ENCODE results near the gene SFMBT2.

Gene SFMBT2

GRCh38 chr10:7373039-7373438, 37.8 kb downstream of the SFMBT2 start:
- no peak overlapping the region for H2AFZ ChIP-seq (ENCODE audit: insufficient read depth, low read length, poor library complexity)
- no peak overlapping the region for H3K18ac ChIP-seq (ENCODE audit: low read length)
- H3K79me2 ChIP-seq (ENCODE audit: control insufficient read depth, insufficient read depth, low read length, poor library complexity) = no peaks in the 10 kb centered on the region
- H3K9me3 ChIP-seq (ENCODE audit: insufficient read depth, low read depth, low read length) = no peaks in the 10 kb centered on the region
- no peak overlapping the region for H3K4me2 ChIP-seq (ENCODE audit: low read length)
- H3K4me1 ChIP-seq (ENCODE audit: control insufficient read depth in 1 of 2, insufficient read depth in 2 of 2, low read length in 2 of 2) = peaks cover 2 to 4% of the 10 kb centered on the region in 2 experiments
- no CpG with 5 or more reads among the region's 6 CpGs for WGBS (ENCODE audit: extremely low coverage, insufficient coverage, insufficient read length)
- H2BK12ac ChIP-seq (ENCODE audit: low read length) = no peak overlapping the region
- H3K27me3 ChIP-seq (ENCODE audit: insufficient read depth, low read length) = no peaks in the 10 kb centered on the region
- no peak overlapping the region for H4K8ac ChIP-seq (ENCODE audit: low read depth, low read length)
- no peak overlapping the region for H4K91ac ChIP-seq (ENCODE audit: low read depth, low read length)
- no peak overlapping the region for H3K23ac ChIP-seq (ENCODE audit: low read length)
- H3K4ac ChIP-seq (ENCODE audit: low read depth, low read length) = no peak overlapping the region
- no peak overlapping the region for H3K9ac ChIP-seq (ENCODE audit: low read length)
- H2BK120ac ChIP-seq (ENCODE audit: insufficient read depth, low read length, poor library complexity) = no peak overlapping the region
- no peak overlapping the region for H3K14ac ChIP-seq (ENCODE audit: low read length)
- H3K4me3 ChIP-seq (ENCODE audit: low read depth, low read length) = no peak overlapping the region
- no peak overlapping the region for H3K27ac ChIP-seq (ENCODE audit: low read depth, low read length)
- peaks cover 0 to 2% of the 10 kb centered on the region in 2 experiments for H3K36me3 ChIP-seq (ENCODE audit: control insufficient read depth in 1 of 2, insufficient read depth in 2 of 2, low read length in 2 of 2)
- DNase-seq = no peak
- H3K79me1 ChIP-seq (ENCODE audit: low read length) = no peaks in the 10 kb centered on the region
- no peak overlapping the region for H4K12ac ChIP-seq (ENCODE audit: low read depth, low read length)
- no peak overlapping the region for H2BK5ac ChIP-seq (ENCODE audit: low read depth, low read length, poor library complexity)
- no peak overlapping the region for H2AK5ac ChIP-seq (ENCODE audit: low read length)

GRCh38 chr10:7372504-7372903, 38.3 kb downstream of the SFMBT2 start:
- Histone ChIP-seq H3K27me3 (ENCODE audit: insufficient read depth, low read length) (no peaks in the 10 kb centered on the region), H3K79me1 (ENCODE audit: low read length) (no peaks in the 10 kb centered on the region), H3K4me2 (ENCODE audit: low read length) (no peak overlapping the region), H3K36me3 (ENCODE audit: control insufficient read depth in 1 of 2, insufficient read depth in 2 of 2, low read length in 2 of 2) (peaks cover under 1% of the 10 kb centered on the region in 2 experiments), H3K27ac (ENCODE audit: low read depth, low read length) (no peak overlapping the region), H2BK5ac (ENCODE audit: low read depth, low read length, poor library complexity) (no peak overlapping the region), H2BK12ac (ENCODE audit: low read length) (no peak overlapping the region), H4K8ac (ENCODE audit: low read depth, low read length) (no peak overlapping the region), H3K9ac (ENCODE audit: low read length) (no peak overlapping the region), H2AFZ (ENCODE audit: insufficient read depth, low read length, poor library complexity) (no peak overlapping the region), H3K23ac (ENCODE audit: low read length) (no peak overlapping the region), H4K91ac (ENCODE audit: low read depth, low read length) (no peak overlapping the region), H3K18ac (ENCODE audit: low read length) (no peak overlapping the region), H2AK5ac (ENCODE audit: low read length) (no peak overlapping the region), H3K4me3 (ENCODE audit: low read depth, low read length) (no peak overlapping the region), H3K4ac (ENCODE audit: low read depth, low read length) (no peak overlapping the region), H4K12ac (ENCODE audit: low read depth, low read length) (no peak overlapping the region), H2BK120ac (ENCODE audit: insufficient read depth, low read length, poor library complexity) (no peak overlapping the region), H3K4me1 (ENCODE audit: control insufficient read depth in 1 of 2, insufficient read depth in 2 of 2, low read length in 2 of 2) (peaks cover 2 to 4% of the 10 kb centered on the region in 2 experiments), H3K79me2 (ENCODE audit: control insufficient read depth, insufficient read depth, low read length, poor library complexity) (no peaks in the 10 kb centered on the region), H3K14ac (ENCODE audit: low read length) (no peak overlapping the region), H3K9me3 (ENCODE audit: insufficient read depth, low read depth, low read length) (no peaks in the 10 kb centered on the region)
- WGBS (ENCODE audit: extremely low coverage, insufficient coverage, insufficient read length) = no CpG with 5 or more reads among the region's 8 CpGs
- DNase-seq = no peak

GRCh38 chr10:7370511-7370910, 40.3 kb downstream of the SFMBT2 start:
- Histone ChIP-seq H3K79me1 (ENCODE audit: low read length) (no peaks in the 10 kb centered on the region), H2BK5ac (ENCODE audit: low read depth, low read length, poor library complexity) (no peak overlapping the region), H2AK5ac (ENCODE audit: low read length) (no peak overlapping the region), H3K9me3 (ENCODE audit: insufficient read depth, low read depth, low read length) (no peaks in the 10 kb centered on the region), H3K27ac (ENCODE audit: low read depth, low read length) (no peak overlapping the region), H3K79me2 (ENCODE audit: control insufficient read depth, insufficient read depth, low read length, poor library complexity) (no peaks in the 10 kb centered on the region), H3K4me2 (ENCODE audit: low read length) (no peak overlapping the region), H3K18ac (ENCODE audit: low read length) (no peak overlapping the region), H4K8ac (ENCODE audit: low read depth, low read length) (no peak overlapping the region), H3K23ac (ENCODE audit: low read length) (no peak overlapping the region), H3K4me1 (ENCODE audit: control insufficient read depth in 1 of 2, insufficient read depth in 2 of 2, low read length in 2 of 2) (peaks cover 0 to 1% of the 10 kb centered on the region in 2 experiments), H3K4ac (ENCODE audit: low read depth, low read length) (no peak overlapping the region), H3K9ac (ENCODE audit: low read length) (no peak overlapping the region), H3K27me3 (ENCODE audit: insufficient read depth, low read length) (no peaks in the 10 kb centered on the region), H2BK12ac (ENCODE audit: low read length) (no peak overlapping the region), H4K12ac (ENCODE audit: low read depth, low read length) (peak overlapping the region; percentile 73), H4K91ac (ENCODE audit: low read depth, low read length) (no peak overlapping the region), H3K14ac (ENCODE audit: low read length) (no peak overlapping the region), H2AFZ (ENCODE audit: insufficient read depth, low read length, poor library complexity) (no peak overlapping the region), H2BK120ac (ENCODE audit: insufficient read depth, low read length, poor library complexity) (no peak overlapping the region), H3K4me3 (ENCODE audit: low read depth, low read length) (no peak overlapping the region), H3K36me3 (ENCODE audit: control insufficient read depth in 1 of 2, insufficient read depth in 2 of 2, low read length in 2 of 2) (peaks cover 2 to 4% of the 10 kb centered on the region in 2 experiments)
- no CpG with 5 or more reads among the region's 7 CpGs for WGBS (ENCODE audit: extremely low coverage, insufficient coverage, insufficient read length)
- no peak for DNase-seq

GRCh38 chr10:7365027-7365745, 45.6 kb downstream of the SFMBT2 start:
- H2AFZ ChIP-seq (ENCODE audit: insufficient read depth, low read length, poor library complexity) = no peak overlapping the region
- H3K18ac ChIP-seq (ENCODE audit: low read length) = no peak overlapping the region
- H4K91ac ChIP-seq (ENCODE audit: low read depth, low read length) = no peak overlapping the region
- no CpG with 5 or more reads among the region's 11 CpGs for WGBS (ENCODE audit: extremely low coverage, insufficient coverage, insufficient read length)
- H3K36me3 ChIP-seq (ENCODE audit: control insufficient read depth in 1 of 2, insufficient read depth in 2 of 2, low read length in 2 of 2) = peaks cover 5 to 9% of the 10 kb centered on the region in 2 experiments
- no peak overlapping the region for H2BK5ac ChIP-seq (ENCODE audit: low read depth, low read length, poor library complexity)
- H3K9me3 ChIP-seq (ENCODE audit: insufficient read depth, low read depth, low read length) = no peaks in the 10 kb centered on the region
- H3K14ac ChIP-seq (ENCODE audit: low read length) = no peak overlapping the region
- H3K27me3 ChIP-seq (ENCODE audit: insufficient read depth, low read length) = no peaks in the 10 kb centered on the region
- no peaks in the 10 kb centered on the region for H3K79me1 ChIP-seq (ENCODE audit: low read length)
- H2AK5ac ChIP-seq (ENCODE audit: low read length) = no peak overlapping the region
- no peak overlapping the region for H2BK120ac ChIP-seq (ENCODE audit: insufficient read depth, low read length, poor library complexity)
- H3K4me1 ChIP-seq (ENCODE audit: control insufficient read depth in 1 of 2, insufficient read depth in 2 of 2, low read length in 2 of 2) = no peaks in the 10 kb centered on the region
- H3K23ac ChIP-seq (ENCODE audit: low read length) = no peak overlapping the region
- no peak overlapping the region for H3K4me2 ChIP-seq (ENCODE audit: low read length)
- no peak for DNase-seq
- H3K4me3 ChIP-seq (ENCODE audit: low read depth, low read length) = no peak overlapping the region
- H4K12ac ChIP-seq (ENCODE audit: low read depth, low read length) = no peak overlapping the region
- H3K79me2 ChIP-seq (ENCODE audit: control insufficient read depth, insufficient read depth, low read length, poor library complexity) = no peaks in the 10 kb centered on the region
- H3K9ac ChIP-seq (ENCODE audit: low read length) = no peak overlapping the region
- no peak overlapping the region for H4K8ac ChIP-seq (ENCODE audit: low read depth, low read length)
- H3K4ac ChIP-seq (ENCODE audit: low read depth, low read length) = no peak overlapping the region
- no peak overlapping the region for H3K27ac ChIP-seq (ENCODE audit: low read depth, low read length)
- no peak overlapping the region for H2BK12ac ChIP-seq (ENCODE audit: low read length)

All from trophoblast cell (in vitro differentiated cells and primary cell).